GDM1 (cell line): Measurements from ENCODE around the gene GNAL.

ENCODE experiments used
- DNase-seq: peaks from one replicate; lab custom pipeline; 2025; lab: John Stamatoyannopoulos, UW

The GNAL gene

DNA sequence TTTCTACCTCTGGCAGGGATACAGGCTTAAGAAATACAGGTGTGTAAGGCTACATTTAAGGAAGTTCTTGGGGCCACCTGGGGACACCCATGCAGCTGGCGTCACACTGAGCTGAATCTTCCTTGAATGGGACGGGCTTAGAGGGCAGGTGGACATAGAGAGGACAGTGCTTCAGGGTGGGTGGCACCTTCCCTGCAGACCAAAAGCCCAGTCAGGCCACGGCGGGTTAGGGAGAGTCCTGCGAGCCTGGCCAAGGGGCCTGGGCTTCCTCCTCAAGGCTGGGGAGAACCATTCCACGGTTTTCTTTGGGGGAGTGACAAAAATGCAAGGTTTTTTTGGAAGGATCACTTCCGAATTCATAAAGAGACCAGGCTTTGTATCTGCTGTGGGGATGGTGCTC, 73.4 kb downstream of the GNAL start:
- DNase-seq, result no peak

GRCh38 chr18:11767329-11767728, 78.3 kb downstream of the GNAL start:
- DNase-seq, result no peak

GRCh38 chr18:11767935-11768334, 78.9 kb downstream of the GNAL start:
- DNase-seq, result no peak

DNA sequence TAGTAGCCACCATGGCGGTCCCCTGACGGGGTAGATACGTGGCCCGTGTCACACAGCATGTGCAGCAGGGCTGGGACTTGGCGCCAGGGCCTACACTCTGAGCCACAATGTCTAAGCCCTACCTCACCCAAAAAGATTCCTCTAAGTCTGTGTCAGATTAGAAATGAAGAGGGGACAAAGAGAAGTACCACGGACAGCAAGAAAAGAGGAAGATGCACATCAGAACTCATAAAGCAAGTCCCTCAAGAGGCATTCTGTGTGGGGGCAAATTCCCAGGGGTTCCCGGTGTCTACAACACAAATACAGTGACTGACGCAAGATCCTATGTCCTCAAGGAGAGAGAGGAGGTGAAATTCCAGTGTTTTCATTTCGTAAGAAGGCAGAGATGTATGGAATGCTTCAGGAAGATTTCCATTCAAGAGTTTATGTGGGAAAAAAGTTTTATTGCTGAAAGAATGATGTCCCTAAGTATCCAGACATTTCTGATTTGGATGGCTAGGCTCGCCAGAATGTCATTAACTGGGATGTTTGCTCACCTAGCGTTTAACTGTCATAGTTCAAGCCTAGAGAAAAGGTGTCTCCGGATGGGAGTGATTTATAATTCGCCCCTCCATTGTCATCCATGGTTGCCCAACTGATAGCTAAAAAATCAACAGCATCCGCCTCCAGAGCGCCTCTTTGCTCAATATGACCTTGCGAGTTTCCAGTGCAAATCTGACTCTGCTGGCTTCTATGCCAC, 86.5 kb downstream of the GNAL start:
- no peak for DNase-seq

DNA sequence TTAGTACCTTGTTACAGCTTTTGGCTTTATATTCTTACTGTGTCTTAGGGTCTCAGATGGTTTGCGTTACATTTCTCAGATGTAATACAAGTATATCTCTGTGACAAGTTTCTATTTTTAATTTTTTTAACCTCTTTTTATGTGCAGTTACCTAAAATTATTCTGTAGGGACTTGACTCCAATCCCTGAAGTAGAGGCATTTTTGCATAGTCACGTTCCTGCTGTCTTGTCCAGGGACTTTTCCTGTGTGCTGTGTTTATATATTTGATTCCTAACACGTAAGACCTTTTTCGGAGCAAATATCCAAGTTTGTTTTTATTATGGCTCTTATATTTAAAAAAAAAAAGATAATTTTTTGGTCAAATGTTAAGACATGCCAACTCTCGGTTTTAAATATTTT, 91.0 kb downstream of the GNAL start:
- DNase-seq, result no peak

DNA sequence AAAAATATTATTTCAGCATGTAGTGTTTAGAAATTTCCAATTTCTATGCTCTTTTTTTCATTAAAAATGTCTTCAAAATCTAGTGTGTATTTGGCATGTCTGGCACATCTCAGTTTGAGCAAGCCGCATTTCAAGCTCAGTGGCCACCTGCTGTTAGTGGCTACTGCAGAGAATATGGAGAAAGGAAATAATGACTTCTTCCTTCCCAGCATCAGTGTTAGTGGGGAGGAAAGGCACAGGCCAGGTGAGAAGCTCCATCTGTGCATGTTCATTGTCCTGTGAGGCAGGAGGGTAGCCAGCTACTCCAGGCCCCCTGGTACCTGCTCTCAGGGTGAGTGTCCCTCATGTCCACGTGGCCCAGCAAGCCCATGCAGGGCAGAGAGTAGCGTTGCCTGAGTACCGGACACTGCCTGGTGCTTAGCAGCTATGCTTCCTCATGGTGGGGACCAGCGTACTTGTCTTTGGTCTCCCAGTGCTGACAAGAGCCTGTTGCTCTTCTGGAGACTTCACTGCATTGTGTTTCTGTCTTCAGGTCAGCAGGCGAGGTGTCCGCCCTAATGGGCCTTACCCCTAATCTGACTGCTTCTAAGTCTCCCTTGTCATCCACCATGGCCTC, 94.8 kb downstream of the GNAL start:
- DNase-seq, result no peak

- DNase-seq, result no peak
Observed at GRCh38 chr18:11784674-11785304, 95.7 kb downstream of the GNAL start.

DNA sequence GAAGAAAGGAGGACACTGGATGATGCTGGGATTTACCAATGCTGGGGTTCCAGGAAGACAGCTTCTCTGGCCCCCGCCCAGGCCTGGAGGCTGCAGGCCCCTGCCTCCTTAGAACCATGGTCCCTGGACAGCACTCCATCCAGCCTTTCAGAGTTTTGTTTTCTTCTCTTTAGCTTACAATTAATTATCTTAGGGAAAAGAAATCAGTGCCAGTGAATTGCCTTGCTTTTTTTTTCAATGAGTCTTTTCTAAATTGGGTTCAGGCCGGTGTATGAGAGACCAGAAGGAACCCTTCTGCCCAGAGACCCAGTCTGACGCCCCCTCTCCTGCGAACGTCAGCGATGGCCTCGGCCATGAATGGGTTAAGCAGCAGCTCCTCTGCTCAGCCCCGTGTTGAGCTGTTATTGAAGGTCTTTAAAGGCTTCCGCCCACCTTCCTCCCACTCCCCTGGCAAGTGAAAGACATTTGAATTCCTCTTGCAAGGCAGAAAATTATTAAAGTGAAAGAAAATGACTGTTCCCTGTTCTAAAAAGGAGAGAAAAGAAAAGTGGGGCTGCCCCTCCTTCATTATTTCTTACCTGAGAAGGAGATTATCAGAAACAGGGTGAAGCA, 96.5 kb downstream of the GNAL start:
- no peak for DNase-seq

DNA sequence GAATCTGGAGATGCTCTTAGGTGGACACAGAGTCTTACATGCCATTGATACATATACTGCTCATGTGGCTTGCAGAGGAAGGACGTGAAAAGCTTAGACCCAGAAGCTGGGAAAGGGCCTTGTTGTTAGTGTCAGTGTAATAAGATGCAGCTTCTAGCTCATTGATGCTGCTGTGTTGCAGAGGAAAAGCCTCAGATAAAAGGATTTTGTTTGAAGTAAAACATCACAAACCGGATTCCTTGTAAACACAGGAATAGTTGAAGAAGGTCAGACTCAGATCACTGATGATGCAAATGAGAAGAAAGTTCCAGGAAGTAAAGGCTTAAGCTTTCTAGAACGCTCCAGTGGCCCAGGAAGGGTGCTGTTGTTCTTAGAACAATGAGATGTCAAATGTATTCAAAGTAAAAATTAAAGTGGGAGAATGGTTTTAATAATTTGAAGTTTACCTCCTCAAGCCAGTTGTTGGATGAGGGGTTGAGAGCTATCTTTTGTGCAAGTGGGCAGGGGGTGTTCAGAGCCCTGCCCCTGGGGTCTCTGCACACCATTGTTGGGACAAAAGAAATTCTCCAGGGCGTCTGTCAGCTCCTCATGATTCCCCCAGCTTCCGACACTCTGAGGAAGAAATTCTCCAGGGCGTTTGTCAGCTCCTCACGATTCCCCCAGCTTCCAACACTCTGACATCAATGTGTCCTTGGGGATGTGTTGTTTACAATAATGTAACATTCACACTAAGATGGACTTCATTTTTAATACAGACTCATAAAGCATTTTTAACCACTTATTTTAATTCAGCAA, 100.8 kb downstream of the GNAL start:
- no peak for DNase-seq

DNA sequence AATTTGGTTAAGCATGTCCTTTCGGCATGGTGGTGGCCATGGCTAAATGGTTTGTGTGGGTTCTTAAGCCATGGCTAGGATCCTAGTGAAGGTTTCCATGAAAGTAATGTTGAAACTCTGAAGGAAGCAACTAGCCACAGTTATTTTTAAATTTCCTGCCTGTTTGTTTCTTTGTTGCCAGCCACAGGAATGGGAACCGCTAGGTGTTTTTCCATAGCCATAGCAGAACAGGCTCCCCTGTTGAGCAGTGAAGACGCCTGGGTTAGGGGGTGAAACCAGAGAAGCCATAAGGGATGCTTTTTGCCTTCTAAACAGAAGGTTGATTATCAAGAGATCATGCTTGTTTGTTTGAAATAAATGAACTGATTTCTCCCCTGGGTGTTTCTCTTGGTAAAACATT, 102.1 kb downstream of the GNAL start:
- no peak for DNase-seq

GRCh38 chr18:11792632-11793031, 103.6 kb downstream of the GNAL start:
- no peak for DNase-seq

DNA sequence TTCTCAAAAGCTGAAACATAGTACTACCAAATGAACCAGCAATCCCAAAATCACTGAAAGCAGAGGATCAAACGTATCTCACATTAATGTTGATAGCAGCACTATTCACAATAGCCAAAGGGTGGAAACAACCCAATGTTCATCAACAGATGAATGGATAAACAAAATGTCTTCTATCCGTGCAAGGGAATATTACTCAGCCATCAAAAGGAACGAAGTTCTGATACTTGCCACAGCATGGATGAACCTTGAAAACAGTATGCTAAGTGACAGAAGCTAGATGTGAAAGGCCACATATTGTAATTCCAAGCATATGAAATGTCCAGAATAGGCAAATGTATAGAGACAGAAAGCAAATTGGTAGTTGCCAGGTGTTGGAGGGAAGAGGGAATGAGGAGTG, 105.1 kb downstream of the GNAL start:
- DNase-seq, result no peak

GRCh38 chr18:11795916-11796315, 106.9 kb downstream of the GNAL start:
- no peak for DNase-seq

- DNase-seq, result no peak
Observed at GRCh38 chr18:11798271-11798670, 109.2 kb downstream of the GNAL start.

GRCh38 chr18:11799066-11799465, 110.0 kb downstream of the GNAL start:
- DNase-seq, result no peak

GRCh38 chr18:11800566-11801334, 111.7 kb downstream of the GNAL start:
- DNase-seq, result no peak

- DNase-seq, result no peak
Observed at GRCh38 chr18:11801573-11801972, 112.5 kb downstream of the GNAL start.

GRCh38 chr18:11802158-11802557, 113.1 kb downstream of the GNAL start:
- DNase-seq, result no peak

DNA sequence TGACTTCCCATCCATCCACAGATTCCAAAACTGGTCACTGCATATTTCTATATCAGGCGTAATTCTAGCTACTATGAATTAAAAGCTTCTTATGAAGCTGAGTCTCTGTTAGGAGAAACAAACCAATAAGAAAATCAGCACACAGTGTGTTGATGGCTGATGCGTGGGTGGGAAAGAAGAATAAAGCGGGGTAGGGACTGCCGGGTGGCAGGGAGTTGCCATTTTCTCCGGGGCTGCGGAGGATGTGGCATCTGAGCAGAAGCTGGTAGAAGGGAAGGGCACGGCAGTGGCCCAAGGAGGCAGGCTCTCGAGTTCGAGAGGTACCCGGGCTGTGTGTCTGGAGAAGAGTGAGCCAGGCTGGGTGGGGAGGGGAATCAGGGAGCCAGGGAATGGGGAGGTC, 113.5 kb downstream of the GNAL start:
- no peak for DNase-seq

DNA sequence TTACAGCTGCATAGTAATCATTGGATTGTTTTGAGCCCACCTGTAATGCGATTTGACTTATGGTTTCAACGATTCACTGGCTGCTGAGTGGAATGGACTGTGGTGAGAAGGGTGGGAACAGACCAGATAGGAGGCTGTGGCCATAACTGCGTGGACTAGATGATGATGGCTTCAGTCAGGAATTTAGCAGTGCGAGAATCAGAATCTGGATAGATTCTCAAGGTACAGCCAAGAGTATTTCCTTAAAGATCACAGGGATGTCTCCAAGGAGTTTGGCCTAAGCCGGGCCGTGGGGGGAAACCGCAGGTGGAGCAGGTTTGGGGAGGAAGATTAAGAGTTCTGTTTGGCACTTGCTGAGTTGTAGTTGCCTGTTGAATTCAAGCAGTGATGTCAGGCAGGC, 118.2 kb downstream of the GNAL start:
- no peak for DNase-seq
